ENCODE data around the gene DQX1.

Gene DQX1

DNA sequence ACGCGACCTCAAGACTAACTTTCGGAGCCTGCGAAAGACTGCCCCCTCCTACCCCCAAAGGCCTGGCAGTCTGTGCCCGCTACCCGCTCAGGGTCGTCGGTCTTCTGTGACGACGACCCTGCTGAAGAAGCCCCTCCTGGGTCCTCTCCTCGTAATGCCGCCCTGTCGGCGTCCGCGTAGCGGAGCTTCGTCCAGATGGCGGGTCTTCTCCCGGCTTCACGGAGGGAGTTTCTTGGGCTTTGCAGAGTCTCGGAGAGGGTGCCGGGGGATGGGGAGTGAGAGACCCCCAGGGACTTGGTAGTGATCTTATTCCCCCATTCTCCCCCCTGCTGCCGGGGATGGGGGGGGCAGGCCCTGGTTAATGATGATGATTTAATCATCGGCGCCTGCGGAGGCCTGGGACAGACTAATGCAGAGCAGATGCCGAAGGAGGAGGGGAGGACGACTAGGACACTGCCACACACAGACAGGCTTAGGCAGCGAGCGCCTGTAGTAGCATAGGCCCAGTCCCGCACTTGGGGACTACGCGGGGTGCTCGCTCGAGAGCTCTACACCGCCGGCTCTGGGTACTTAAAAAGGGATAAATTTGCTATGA, 18.0 kb downstream of the DQX1 start:
- peak in 1 of 2 experiments; percentile 39 for DNase-seq

DNA sequence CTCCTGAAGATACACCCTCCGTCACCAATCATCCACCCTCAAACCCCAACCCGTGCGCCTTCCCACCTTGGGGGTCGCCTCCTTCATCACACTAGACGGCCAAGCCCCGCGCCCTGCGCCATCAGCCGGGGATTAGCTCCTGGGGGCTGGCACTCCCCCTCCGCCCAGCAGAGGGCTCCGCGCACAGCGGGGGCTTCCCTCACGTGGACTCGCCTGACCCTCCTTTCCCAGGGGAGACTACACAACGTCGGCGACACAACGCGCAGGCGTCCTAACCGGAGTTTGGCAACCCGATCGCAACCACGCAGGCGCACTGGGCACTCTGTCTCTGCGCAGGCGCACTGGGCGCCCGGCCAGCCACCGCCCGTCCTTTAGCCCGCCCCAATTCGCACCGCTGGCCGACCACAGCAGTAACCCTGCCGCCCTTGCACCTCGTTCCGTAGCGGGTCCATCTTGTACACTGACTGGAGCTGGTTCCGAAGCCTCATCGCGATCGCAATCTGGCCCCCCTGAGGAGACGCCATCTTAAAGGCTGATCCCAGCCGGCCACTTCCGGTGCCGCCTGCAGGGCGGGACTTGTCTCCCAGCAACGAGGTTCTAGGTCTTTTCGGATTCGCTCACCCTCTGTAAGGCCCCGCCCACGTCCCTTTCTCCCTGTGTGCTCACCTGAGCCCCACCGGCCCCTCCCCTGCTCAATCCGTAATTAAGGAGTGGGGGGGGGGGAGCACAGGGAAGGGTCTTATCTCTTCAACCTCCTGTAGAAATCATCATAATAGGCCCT, 18.7 kb downstream of the DQX1 start, which contains the start of gene PCGF1:
TSS of gene PCGF1 (minus strand) at position 551 of the 781 bp plus-strand sequence. CDS start at position 524, 27 bp downstream.
- peak; percentile 96 to 97 for DNase-seq

DNA sequence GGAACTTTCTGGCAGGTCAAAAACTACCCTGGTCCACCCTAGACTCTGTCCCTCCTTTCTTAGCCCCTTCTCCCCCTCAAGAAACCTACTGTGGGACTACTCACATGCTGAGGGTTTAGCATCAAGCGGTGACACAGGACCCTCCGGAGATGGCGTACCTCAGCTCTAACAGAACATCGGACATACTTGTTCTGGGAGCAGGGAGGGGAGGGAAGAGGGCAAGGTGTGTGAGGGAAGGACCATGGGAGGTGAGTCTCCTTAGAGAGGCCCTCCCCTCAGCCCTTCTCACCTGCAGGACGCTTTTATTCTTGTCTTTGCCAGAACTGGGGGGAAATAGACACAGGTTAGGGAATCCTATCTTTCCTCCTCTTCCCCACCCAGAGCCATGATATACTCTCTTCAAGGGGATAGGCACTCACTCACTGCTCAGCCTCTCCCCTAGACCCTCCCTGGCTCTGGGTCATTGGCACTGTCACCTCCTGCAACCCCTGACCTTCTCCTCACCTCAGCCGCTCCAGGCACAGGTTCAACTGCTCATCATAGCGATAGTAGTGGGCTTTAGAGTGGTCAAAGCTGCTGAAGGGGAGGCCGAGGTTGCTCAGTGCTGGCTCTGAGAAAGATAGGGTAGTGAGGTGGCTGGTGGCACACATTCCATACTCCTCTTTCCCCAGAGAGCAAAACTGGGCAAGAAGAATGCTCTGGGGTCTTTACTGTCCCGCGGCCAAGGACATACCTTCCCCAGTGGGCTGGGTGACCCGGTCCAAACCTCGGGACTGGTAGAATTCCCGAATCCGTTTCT, 20.4 kb downstream of the DQX1 start:
- DNase-seq, result no peak

DNA sequence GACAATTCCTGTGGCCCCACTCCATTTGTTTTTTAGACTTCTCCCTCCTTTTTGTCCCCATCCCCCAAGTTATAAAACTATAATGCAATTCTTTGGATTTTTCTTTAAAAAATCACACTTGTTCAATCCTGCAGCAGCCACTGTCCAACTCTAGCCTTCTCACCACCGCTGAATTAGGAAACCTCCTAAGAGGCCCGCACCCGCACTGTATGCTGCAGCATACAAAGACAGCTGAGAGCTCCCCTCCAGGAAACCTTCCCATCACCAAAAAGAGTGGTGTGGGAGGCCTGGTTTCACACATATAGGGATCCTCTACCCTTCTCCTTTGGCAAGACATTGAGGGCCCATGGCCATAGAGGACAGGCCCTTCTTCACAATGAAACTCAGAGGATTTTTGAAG, 21.4 kb downstream of the DQX1 start:
- no peak for DNase-seq

DNA sequence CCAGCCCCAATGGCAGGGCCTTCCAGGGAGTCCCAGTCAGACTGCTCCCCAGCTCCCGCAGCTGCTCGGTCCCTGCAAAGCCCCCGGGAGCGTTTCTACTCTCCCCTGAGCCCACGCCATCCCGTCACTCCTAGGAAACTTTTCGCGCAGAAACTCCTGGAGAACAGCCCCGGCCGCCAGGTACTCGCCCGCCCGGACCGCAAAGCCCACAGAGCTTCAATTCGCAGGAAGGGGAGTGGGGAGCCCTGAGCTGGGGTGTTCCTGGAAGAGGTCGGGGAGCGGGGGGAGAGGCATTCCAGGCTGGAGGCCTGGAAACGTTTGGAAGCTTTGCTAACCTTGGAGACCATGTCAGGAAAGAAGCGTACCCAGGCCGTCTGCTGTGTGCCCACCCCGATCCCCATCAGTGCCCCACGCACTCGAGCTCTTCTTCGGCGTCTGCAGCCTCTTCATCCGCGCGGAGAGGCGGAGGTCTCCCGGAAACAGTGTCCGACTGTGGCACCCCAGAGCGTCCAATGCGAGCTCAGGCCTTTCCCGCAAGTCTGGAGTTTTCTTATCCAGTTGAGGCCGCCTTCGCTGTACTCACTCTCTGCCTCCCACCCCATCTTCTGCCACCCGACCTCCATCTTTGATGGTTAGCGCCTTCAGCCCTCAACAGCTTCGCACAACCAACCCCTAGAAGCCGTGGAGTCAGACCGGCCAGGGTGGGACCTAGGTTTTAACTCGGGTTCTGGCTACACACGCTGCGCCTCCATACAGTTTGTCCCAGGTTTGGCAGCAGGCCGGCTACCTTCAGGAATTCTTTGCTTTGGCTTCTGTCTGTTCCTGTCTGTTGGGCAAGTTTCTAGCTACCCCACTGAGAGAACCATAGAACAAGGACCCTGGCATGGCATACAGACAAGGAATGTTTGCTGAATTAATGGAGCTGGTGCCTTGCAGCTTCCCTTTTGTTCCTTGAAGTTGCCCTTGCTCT, 22.2 kb downstream of the DQX1 start:
- DNase-seq, result no peak

DNA sequence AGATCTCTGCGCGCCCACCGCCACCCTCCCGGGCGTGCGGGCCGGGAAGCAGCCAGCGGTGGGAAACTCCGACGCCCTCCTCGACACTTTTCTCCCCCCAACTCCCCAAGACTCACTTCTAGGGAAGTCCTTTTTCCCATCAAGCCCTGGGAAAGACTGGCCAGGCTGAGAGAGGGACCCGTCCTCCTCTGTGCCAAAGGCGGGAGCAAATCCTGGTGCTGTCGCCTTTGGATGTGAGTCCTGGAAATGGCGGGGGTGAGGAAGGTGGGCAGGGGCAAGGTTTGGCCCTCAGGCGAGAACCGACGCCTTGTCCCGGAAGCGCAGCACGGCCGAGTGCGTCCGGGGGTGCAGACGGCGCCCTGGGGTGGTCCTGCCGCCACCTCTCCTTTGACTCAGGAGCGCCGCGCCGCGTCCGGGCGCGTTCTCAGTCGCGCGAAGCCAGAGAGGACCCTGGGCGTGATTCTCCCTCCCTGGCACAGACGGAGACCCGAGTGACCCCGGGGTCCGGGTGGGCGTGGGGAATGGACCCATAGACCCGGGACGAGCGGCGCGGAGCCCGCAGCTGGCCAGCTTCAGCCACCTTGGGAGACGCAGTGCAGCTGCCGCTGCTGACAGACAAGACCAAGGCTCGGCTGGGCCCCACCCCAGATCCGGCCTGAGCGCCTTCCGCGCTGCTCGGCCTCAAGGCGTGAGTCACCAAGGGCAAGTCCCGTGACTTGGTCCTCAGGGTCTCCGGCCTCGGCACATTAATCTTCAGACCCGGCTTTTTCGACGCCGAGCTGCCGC, 23.1 kb downstream of the DQX1 start:
- DNase-seq, result no peak

DNA sequence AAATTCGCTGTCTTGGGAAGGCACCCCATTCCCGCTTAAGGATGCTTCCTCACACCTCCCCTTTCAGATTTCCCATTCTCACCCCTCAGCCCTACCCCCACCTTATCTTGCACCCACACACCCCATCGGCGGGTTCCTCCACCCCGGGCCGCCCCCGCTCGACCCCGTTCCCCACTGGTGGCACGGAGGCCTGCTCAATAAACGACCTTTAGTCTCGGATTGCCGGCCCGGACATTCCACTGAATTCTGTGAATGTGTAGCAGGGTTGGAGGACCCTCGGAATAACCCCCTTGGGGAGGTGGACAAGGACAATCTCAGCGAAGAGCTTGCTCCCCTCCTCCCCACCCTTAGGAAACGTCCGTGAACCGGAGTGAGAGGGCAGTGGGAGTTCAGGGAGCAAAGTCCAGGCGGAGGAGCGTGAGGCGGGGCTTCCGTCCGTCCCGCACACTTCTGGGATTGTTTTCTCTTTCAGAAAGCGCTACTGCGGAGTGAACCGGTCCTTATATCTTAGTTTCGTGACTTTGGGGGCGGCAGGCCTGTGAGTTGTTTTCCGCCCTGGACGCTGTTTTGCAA, 23.8 kb downstream of the DQX1 start:
- no peak for DNase-seq

DNA sequence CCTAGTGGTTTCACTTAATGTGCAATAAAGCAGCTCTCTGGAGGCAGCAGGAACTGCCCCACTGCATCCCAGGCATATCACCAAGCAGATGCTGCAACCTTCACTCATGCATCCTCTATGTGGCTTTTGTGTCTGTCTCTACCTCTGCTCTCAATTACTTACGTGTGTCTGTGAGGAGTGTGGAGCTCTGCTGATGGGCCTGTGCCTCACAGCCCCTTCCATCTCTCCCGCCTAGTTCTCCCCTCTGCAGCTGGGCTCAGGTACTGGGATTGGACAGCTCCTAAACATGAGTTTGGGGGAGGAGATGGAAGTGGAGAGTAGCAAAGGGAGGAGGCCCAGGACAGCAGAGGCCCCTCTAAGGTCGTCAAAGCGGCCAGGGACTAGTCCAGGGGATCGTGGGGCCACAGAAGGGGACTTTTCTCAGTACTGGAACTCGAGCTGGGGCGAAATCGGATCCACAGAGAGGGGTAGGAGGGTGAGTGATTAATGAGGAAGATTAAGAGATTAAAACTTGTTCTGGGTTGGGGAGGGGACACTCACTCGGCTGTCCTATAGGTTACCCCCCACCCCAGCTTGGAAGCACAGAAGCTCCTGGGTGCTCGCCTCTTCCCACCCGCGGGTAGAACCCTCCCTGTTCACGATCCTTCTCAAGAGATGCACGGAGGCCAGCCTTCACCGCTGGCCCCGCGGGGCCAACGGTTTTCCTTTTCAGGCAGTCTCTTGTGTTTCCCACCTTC, 24.5 kb downstream of the DQX1 start:
- DNase-seq, result no peak

DNA sequence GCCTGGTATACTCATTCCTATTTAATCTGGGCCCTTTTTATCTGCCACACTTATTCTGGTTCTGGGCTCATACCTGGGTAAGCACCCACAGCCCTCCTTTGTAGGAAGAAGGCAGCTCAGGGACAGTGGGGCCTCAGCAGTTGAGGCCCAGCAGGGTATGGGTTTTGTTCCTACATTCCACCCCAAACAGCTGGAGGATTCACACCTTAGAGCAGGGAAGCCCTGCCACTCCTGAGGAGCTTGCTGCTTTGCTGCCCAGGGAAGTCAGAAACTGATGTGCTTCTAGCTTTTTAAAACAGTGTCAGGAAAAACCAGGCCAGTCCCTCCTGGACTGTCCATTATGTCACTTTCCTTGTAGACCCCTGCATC, 25.5 kb downstream of the DQX1 start:
- no peak for DNase-seq

DNA sequence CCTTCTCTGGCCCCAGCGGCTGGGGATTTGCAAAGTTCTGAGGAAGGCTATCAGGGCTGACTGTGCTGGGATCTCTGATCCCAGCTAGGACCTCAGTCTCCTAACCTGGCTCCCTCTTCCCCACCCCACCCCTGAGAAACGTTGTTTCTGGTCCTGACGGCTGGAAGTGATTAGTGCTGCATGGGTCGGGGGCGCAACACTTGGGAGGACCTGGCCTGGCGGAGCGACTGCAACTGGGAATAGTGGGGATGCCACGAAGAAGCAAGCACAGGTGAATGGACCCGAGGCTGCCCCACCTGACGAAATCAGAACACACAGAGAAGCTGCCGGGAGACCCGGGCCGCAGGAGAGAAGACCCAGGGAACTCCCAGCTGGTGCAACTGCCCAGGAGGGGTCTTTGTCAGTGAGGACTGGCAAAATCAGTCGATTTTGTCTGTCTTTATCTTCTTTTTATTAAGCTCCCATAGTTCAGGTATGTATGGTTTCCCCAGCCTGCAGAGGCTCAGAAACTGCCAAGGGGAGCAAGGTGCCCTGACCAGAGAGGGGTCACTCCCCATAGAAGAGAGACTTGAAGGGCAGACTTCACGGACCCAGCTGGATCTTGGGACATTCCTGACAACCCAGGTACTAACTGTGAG, 26.0 kb downstream of the DQX1 start:
- DNase-seq, result no peak

DNA sequence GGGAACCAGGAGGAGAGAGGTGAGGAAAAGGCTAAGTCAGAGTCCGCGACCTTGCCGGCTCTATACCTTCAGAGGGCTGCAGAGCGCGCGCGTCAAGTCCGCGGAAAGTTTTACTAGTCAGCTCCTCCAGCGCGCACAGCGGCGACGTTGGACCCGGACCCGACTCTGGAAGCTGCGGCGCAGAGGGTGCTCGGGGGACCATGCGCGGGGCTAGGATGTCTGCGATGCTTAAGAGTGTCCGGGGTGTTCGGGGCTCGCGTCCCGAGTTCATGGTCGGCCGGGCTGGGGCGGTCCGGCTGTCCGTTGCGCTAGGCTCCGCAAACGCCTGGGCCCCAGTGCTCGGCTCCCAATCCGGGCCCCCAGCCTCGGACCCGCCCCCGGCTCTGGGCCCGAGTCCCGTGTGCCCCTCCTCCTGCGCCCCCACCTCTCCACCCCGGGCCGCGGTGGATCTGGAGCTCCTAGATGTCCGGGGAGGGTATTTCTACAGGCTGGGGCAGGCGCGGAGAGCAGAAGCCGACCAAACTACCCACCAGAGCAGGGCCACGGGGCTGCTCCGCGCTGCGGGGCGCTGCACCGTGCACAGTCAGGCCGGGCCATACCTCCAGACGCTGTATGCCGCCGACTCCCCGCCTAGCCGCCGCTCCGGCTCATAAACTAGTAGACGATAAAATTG, 26.6 kb downstream of the DQX1 start, which contains the start of gene LBX2:
TSS of gene LBX2 (minus strand) at position 337 of the 673 bp plus-strand sequence. CDS start at position 271, 66 bp downstream.
- no peak for DNase-seq

DNA sequence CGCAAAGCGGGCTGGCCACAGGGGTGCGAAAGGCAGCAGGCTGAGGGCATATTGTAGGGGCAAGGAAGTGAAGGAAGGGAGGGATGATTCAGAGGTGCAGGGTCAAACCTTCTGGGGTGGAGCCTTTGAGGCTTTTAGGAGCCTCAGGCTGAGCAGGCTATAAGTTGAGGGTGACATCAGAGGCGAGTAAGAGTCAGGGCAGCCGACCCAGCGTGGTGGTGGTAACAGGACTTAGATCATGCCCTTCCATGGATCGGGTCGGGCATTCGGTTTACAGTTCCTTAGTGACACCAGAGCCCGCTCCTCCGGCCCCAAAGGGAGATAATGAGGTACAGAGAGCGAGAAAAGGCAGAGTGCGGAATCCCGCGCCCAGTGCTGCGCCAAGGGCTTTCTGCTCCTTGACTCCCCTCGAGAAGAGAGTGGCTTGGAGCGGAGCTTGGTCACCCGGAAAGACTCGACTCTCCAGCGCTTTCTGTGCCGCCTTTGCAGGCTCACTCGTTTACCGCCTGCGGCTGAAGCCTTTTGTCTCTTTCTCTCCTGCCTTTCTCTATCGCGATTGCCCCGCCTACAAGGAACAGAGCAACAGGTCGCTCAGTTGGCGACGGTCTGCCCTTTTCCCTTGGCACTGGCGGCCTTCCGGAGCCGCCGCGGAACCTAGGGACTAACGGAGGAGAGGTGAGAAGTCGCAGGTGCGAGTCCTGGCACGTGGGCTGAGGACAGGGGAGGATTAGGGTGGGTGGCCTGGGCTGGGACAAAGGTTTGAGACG, 27.3 kb downstream of the DQX1 start:
- DNase-seq, result no peak

DNA sequence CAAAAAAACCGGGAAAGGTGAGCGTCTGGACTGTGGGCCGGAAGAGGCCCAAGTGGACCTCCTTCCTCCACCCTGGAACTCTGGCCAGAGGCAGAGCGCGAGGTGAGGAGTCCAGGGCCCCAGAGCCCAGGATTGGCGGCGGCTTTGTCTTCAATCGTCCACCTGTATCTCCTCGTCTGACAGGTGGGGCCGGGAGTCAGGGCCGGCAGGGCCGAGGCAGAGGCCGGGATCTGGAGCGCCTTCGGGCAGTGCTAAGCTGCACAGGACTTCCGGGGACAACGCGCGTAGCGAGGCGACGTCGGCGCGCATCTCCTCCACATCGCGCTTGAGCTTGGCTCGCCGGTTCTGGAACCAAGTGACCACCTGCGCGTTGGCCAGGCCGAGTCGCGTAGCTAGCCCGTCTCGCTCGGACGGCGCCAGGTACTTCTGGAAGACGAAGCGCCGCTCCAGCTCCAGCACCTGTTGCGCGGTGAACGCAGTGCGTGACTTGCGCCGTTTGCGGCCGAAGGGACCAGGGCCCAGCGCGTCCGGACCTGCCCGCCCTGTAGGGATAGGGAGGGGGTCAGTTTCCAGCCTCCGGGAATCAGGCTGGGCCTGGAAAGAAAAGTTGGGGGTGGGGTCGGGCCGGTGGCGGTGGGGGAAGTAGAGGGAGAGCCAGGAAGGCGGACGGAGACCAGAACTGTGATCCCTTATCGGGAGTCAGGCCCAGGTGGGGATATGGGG, 28.1 kb downstream of the DQX1 start:
- DNase-seq, result peak; percentile 35 to 52

DNA sequence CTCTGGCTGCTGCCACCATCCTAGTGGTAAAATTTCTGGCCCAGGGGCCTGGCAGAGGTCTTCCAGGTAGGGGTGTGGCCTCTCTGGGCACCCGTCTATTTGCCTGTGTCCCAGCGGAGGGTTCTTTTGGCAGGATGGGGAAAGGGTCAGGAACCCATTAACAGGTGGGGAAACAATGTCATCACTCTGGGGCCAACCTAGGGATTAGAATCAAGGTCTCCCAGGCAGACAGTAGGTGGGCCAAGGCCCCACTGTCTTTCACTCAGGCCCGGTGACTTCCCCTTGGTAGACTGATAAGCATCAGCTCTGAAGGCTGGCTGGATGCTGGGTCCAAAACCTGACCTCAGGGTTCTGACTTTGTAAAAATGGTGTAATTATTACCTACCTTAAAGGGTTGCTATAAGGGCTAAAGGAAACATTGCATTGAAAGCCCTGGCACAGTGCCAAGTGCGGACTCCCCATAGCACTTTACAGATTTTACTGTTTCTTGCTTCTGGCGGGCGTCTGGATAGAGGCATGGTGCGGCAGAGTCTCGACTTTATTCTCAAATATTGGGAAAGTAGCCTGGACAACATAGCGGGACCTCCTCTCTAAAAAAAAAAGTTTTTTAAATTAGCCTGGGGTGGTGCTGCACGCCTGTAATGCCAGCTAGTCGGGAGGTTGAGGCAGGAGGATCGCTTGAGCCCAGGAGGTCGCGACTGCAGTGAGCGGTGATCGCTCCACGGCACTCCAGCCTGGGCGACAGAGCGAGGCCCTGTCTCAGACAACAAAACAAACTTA, 28.8 kb downstream of the DQX1 start:
- DNase-seq, result no peak

DNA sequence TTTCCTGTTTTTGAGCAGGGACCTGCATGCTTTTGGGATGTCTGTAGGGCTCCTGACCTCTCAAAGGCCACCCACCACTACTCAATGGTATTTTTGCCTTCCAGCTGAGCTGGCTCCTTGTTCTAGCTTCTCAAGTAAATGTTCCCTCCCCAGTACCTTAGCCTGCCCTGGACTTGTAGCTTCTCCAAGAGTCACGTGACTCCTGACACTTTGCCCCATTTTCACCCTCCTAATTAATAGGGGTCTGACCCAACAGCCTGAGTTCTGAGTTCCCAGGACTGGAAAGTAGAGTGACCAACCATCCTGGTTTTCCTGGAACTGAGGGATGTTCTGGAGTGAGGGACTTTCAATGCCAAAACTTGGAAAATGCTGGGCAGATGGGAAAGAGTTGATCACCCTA, 30.6 kb downstream of the DQX1 start:
- DNase-seq, result no peak

DNA sequence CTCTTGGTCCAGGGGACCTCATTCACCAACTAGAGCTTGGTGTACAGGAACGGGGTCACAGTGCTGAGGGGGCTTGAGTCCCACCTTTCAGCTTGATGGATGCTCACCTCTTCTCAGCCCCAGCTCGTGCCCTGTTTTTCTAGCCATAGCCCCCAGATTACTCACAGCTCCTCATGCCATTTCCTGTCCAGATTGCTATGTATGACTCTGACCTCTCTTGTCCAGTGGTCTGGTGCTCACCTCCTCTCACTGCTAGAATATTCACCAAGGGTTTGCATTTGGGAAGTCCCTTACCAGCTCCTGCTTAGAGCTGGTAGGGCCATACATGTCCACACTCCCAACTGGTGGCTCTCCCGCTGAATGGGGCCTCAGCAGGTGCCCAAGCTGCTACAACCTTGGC, 32.5 kb downstream of the DQX1 start:
- no peak for DNase-seq

Data from SHP77 (cell line).